HUDEP-2 (cell line): ENCODE measurements around the gene ARMC8.
A peak's percentile ranks its signal among the peaks of the same experiment; 100 is the strongest.
"Not testable (repeated sequence)": the region's sequence is repeated elsewhere in the genome, so short reads cannot be mapped to it uniquely, and the experiment has no call there.

ENCODE experiments used
- DNase-seq, 76 experiments: peaks; one replicate each; lab custom pipeline; 2025; ENCODE audit not compliant: unreplicated experiment in 76 of 76; lab: John Stamatoyannopoulos, UW

Gene ARMC8

DNA sequence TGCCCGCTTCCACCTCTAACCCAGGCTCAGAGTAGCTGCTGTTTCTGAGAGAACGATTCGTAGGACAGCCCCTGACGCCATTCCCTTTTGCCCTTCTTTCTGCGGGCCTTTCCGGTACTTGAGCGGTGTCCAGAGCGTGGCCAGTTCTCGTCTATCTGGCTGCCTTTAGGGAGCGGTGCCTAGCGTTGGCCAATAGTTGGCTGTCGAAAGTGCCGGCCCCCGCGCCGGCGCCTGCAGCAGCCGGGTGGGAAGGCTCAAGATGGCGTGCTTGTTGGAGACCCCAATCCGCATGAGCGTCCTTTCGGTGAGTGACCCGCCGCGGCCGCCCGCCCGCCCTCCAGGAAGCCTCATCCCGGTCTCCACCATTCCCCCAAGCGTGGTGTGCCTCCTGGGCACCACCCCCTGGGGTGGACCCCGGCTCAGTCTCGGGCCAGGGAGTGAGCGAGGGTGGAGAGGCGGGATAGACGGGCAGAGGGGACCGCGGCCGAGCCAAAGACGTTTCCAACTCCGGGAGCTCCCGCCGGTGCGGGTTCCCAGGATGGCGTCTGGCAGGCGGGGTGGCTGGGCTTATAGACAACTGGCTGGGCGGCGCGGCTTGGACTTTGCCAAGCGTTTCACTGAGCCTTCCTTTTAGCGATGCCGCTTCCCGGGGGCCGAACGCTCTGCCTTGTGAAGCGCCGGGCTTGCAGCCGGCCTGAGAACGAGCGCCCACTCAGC lies at the start of gene ARMC8:
Gene ARMC8 (plus strand): TSS at position 6 of the 717 bp plus-strand sequence. CDS start 254 bp downstream, at position 260.
- peak in 21 of 76 experiments; percentile 26 to 88 (median 51) for DNase-seq

- no peak for DNase-seq
Observed at GRCh38 chr3:138137861-138138260, 49.2 kb upstream of the ARMC8 start.

DNA sequence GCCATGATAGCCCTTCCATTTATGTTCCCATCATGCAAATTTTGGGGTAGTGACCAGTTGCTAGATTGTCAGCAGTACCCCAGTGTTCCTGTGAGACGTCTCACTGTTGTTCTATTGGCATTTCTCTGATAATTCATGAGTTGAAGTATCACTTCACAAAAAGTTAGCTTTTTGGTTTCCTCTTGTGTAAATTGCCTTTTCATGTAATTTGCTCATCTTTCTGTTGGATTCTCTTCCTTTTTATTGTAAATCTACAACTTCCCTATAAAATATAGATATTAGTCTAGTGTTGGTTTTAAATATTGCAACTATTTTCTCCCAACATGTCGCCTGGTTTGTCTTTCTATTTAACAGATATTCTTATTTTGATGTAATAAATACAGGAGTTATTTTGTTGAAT lies 47.4 kb upstream of the ARMC8 start:
- no peak for DNase-seq

GRCh38 chr3:138140940-138141339 lies 46.2 kb upstream of the ARMC8 start:
- no peak for DNase-seq

- not testable (repeated sequence) for DNase-seq
Observed at GRCh38 chr3:138142181-138142580, 44.9 kb upstream of the ARMC8 start.

DNA sequence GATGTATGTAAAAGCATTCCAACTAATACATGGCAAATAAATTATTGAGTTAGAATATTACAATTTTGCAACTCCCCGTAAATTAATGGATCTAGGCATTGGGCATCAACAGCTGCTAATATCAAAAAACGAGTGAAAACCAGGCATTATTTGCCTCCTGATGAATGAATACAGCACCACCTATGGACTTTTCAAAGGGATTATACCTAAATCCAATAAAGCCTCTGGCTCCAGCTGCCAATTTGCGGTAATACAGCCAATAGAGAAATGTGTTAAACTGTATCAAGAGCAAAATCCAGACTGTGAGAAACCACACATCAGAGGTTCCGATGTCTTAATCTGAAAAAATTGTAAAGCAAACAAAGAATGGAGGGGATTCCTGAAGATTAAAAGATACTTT lies 38.6 kb upstream of the ARMC8 start:
- DNase-seq: no peak

DNA sequence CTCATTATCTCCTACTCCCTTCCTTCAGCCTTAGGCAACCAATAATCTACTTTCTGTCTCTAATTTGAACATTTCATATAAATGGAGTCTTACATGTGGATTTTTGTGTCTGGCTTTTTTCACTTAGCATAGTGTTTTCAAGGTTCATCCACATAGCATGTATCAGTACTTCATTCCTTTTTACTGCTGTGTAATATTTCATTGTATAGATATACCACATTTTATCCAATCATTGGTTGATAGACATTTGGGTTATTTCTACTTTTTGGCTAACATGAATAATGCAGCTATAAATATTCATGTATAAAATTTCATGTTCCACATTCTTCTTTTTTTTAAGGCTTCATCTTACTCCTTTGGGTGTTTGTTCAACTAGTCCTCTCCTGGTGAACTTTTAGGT lies 32.6 kb upstream of the ARMC8 start:
- no peak for DNase-seq

DNA sequence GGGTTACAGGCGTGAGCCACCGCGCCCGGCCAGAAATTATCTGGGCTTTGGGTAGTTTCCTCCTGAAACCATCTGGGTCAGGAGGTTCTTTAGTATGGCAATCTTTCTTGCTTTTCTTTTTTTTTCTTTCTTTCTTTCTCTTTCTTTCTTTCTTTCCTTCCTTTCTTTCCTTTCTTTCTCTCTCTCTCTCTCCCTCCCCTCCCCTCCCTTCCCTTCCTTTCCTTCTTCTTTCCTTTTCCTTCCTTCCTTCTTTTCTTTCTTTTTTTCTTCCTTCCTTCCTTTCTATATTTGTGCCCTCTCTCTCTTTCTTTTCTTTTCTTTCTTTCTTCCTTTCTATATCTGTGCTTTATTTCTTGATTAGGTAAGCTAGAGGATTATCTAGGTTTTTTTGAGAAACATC lies 29.4 kb upstream of the ARMC8 start:
- no peak for DNase-seq

- DNase-seq: no peak
Observed at GRCh38 chr3:138165061-138165460, 22.0 kb upstream of the ARMC8 start.

DNA sequence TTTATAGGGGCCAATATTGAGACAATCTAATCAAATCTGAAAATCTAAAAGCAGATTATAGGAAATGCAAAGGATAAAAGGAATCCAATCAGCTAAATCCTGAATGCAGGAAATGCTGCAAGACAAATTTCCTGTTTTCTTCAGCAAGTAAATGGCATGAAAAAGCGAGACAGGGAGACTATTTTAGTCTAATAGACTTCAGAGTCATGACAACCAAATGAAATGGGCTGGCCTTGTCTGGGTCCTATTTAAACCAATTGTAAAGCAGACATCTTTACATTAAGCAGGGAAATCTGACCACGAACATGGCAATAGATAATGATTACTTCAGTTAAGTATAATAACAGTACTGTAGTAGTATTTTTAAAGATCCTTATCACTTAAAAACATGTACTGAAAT lies 14.5 kb upstream of the ARMC8 start:
- DNase-seq: no peak

- peak in 3 of 76 experiments; percentile 27 to 60 (median 49) for DNase-seq
Observed at GRCh38 chr3:138173769-138174420, 13.2 kb upstream of the ARMC8 start.

- peak in 75 of 76 experiments; percentile 25 to 91 (median 80) for DNase-seq
Observed at GRCh38 chr3:138174421-138175131, 12.5 kb upstream of the ARMC8 start, which contains the start of gene DBR1. Gene DBR1, minus strand, starts transcription at chr3:138174921. Its CDS starts 126 bp downstream, at chr3:138174795.

- peak in 45 of 76 experiments; percentile 2 to 59 (median 31) for DNase-seq
Observed at GRCh38 chr3:138180375-138181029, 6.6 kb upstream of the ARMC8 start.

DNA sequence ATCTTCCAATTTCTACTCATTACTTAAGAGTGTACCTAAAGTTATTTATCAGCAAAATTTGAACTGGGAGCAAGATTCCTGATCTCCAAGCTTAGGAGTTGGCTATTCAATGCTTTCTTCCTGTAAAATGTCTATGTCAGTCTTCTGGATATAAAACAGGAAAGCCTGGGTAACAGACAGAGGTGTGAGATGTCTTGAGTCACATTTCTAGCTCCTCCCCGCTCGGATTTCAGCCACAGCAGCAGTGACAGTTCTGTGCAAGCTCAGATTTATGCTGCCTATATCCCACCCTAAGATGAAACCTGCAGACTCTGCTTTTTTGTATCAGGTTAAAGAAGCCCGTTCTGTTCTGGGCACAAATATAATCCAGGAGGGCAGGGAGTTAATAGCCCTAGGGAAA lies 2.1 kb upstream of the ARMC8 start:
- no peak for DNase-seq

GRCh38 chr3:138186221-138186620 lies 880 bp upstream of the ARMC8 start:
- peak in 9 of 76 experiments; percentile 5 to 35 (median 22) for DNase-seq

- DNase-seq: peak in 71 of 76 experiments; percentile 37 to 91 (median 82)
Observed at GRCh38 chr3:138186803-138187295, 252 bp upstream of the ARMC8 start.

DNA sequence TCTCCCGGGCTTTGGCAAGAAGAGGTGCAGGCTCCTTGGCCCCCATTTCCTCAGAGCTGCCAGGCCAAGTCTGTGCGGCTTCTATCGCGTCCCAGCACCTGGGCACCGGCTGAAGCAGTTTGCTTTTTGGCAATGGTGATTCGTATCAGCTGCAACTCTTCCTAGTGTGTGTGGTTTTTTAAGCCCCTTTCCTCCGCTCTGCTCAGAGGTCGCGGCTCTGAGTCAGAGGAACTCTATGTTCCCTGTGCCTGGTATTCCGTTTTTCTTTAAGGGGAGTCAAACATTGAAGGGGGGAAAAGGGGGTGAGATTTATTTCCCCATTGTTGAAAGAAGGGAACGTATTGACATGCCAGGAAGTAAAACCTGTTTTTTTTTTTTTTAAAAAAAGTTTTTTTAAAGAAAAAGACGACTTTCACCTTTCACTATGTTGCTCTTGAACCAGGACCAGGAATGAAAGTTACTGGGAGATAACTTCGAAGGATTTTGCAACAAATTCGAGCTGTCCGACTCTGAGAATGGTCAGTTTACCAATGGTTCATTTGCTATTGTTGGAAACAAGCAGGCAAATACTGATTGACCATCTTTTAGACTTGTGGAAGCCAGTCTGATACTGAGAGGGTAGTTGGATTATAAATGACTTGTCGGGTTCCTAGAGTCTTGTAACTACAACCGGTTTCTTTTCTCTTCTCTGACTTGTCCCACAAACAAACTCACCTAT lies 1.1 kb downstream of the ARMC8 start:
- DNase-seq: peak in 64 of 76 experiments; percentile 9 to 75 (median 47)

DNA sequence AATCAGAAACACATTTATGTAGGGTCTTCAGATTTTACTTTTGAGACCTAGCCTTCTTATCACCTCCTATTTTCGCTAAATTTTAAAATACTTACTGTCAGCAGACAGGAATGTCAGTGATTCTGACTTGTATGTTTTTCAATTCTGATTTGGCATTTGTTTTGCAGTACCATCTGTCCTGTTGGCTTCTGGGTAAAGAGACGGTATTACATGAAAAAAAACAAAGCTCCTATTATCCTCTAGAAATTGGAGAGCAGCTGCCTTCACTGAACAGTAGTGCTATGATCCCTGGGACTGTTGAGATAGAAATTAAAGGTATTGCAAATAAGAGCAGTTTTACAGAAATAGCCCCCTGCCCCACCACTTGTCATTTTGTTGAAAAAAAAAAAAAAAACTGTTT lies 8.4 kb downstream of the ARMC8 start:
- no peak for DNase-seq

DNA sequence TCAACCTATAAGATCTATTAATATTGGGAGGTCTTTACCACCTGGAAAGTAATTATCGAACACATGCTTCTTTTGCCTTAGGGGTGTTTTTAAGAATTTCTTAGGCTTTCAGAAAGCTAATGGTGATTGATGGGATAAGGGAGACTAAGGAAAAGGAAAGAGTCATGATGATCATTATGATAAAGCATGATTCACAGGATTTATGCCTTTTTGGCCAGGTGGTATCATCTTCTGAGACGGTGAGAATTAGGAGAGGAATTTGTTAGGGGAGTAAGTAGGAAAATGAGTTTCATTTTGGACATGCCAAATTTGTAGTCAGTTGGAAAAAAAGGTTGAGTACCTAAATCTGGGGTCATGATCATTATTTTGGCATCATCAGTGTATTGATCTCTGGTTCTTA lies 8.9 kb downstream of the ARMC8 start:
- no peak for DNase-seq

GRCh38 chr3:138197058-138197457 lies 10.0 kb downstream of the ARMC8 start:
- peak in 61 of 76 experiments; percentile 2 to 62 (median 33) for DNase-seq
